Suppressor macrophage (primary cell): ENCODE data around the gene NKX2-4.
A peak's percentile ranks its signal among the peaks of the same experiment; 100 is the strongest.
"Not testable (repeated sequence)": the region's sequence is repeated elsewhere in the genome, so short reads cannot be mapped to it uniquely, and the experiment has no call there.

Experiments used
- DNase-seq, 4 experiments: peaks; one replicate each; pipeline ENCODE4 v3.0.0-alpha.2; 2020 to 2022

Gene NKX2-4

DNA sequence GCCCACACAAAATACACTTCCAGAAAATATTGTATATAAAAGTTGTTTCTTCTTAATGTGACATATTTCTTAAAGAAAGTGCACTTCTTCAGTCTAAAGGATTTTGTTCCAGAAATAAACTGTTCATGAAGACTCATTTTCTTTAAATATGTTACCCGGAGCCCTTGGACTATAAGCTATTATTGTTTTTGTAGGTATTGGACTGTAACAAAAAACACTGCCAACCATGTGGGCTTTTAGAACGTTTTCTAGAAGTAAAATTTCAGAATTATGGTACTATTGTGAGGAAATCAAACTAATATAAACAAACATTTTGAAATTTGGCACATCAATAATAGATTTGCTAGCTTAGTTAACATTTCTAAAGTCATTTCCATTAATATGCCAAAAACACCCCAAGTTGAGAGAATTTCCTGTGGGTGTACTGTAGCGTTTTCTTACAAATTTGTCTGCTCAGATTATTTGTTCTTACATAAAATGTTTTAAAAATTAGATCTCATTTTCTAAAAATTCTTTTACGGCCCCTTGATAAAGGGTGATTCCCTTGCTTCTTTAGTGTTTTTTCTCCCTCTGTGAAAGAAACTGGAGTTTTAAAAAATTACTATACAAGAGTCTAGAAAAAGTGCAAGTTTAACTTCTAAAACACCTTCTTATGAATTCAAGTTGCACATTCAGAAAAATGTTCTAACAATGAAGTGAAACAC is 3.4 kb downstream of the NKX2-4 start:
- DNase-seq = no peak

DNA sequence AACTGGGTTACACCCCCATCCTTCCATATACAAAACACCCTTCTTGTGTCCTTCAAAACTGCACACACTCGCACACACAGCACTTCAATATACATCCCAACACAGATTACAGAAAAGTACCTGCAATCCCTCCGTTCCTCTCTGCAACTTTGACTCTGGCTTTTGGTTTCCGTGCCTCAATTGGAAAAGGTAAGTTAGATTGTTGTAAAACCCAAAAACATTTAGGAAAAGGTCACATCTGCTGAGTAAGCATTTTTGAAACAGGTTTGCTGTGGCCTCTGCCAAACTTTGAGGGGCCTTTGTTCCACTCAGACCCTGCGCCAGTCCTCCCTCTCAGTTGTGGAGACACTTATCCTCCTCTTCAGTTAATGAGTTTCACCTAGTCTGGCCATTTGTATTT is 4.2 kb downstream of the NKX2-4 start:
- DNase-seq = no peak

DNA sequence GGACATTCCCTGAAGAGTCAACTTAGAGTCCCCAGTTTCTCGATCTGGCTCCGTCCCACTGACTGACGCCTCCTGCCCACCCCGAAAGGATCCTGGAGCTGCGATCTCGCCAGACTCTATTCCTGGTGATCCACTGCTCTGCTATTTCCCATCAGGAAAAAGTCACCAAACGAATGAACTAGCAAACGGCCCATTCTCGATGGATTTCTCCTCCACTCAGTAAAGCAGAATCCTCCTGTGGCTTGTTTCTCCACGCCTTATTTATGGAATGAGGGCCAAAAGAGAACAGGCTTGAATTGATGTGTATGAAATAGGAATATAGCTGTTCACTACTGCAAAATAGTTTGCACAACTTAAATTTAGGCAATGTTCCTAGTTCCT is 5.4 kb downstream of the NKX2-4 start:
- DNase-seq = no peak

DNA sequence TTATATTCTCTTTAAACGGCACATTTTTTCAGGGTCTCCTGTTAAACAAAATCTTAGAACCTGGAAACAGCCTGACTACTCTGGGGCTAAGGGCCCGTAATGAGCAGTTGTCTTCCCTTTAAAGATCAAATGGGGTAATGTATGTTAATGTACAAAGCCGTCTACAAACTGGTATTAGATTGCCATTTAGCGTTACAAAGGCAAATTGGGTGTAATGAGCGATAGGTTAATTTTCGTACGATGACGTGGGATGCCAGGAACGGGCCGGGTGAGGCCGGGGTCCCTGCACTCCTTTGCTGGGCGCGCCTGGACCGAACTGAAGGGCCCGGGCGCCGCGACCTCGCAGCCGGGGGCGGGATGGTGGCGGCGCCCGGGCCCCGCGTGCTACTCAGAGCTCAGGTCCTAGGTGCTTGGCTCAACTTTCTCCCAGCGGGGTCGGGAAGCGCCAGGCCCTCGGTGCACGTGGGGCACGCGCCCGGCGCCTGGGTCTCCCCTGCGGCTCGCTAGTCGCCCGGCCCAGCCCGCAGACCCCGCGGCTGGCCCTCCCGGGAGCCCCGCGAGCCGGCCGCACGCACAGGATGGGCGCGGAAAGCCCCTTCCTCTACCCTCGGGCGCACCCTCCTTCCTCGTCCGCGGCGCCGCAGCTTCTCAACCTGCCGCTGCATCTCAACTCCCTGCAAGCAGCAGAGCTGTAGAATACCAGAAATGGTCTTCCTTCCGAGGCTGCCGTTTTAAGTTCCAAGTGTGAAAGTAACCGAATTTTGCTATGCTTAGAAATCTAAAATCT is 5.9 kb downstream of the NKX2-4 start:
- DNase-seq = peak in 1 of 4 experiments; percentile 12

DNA sequence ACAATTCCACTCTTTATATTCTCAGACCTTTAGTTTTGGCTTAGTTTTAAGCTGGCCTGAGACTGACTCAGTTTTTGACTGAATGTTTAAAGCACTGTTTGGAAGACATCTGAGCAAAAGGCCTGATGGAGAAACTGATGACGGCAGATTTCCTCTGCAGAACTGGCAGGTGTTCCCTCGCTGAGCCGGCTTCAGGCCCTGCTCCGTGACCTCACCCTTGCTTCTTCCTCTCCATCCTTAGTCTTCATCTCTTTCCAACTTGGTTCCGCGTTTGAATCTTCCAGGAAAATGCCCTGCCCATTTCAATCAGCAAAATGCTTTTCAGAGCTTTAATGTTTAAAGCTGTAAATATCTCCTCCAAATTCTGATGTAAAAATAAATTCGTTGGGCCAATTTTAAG is 6.6 kb downstream of the NKX2-4 start:
- no peak for DNase-seq

DNA sequence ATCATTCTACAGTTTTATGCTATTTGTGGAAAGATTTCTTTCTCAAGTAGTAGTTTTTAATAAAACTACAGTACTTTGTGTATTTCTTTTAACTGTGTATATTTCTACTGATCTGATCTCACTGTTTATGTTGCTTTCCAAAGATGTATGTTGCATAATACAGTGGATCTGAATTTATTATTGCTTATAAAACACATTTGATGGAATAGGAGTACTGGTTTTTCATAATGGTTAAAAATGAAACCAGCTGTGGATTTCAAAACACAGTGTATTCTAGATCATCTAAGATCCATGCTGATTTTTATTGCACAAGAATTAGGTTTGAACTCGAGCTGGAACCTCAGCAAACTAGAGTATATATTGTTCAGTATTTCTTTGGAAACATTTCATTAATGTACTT is 8.0 kb downstream of the NKX2-4 start:
- DNase-seq = no peak

DNA sequence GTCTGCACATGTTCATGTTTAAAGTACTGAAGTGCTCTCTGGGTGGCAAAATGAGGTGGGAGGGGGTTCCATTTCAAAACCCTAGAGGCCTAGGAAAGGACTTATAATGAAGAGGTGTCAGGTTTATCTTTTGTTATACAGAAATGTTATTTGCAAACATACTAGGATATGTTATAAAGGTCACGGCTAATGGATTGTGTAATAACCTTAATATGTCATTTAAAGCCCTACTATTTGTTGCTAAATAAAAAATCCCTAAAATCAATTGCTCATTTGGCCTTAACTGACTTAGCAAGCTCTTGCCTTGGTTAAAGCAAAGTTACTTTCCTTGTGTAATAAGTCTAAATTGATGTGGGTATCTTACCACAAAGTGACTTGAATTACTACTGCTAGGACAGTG is 8.8 kb downstream of the NKX2-4 start:
- DNase-seq = no peak

DNA sequence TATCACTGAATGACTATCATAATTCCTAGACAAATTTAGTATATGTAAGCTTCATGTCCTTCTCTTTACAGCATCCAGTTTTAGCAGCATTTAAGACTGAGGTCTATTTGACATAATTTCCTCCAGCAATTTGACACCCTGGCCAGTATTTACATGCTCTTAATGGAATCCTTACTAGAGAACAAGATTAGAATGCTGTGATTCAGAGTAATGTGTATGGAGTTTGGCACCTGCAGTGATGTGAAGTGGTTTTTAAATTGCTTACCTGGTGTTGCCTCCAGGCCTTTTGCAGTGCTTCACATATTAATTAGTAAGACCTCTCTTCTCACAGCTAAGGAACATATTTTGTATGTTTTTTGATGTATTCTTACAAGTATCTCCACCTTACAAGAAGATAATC is 9.8 kb downstream of the NKX2-4 start:
- no peak for DNase-seq

DNA sequence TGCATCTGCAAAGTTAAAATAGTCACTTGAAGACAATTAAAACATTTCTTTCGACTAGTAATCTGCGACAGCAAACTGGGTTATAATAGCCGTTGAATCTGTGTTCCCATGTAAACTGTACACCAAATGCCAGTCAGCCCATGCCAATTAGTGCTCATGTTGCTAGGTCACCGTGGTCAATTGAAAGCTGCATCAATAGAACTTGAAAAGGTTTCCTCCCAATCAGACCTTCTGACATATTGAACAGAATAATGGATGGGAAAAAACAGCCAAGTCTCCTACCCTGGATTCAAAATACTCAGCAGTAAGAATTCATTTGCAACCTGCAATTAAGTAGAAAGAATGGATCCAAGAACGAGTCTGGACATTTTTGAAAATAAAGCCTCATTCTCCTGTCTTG is 11.2 kb downstream of the NKX2-4 start:
- DNase-seq = no peak

DNA sequence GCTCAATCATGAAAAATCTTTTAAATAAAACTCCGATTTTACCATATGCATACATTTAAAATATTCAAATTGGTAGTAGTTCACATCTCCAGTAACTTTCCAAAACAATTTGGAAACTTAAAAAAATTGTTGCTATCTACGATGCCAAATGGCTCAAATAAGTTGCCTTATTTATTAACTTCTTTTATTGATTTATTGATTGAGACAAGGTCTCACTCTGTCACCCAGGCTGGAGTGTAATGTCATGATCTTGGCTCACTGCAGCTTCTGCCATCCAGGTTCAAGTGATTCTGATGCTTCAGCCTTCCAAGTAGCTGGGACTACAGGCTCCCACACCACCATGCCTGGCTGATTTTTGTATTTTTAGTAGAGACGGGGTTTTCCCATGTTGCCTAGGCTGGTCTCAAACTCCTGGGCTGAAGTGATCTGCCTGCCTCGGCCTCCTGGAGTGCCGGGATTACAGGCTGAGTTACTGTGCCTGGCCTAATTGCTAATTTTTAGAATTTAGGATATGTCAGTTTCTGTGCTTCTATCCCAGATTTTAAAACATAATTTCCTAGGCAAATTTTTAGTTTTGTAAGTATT is 12.9 kb downstream of the NKX2-4 start:
- DNase-seq = no peak

DNA sequence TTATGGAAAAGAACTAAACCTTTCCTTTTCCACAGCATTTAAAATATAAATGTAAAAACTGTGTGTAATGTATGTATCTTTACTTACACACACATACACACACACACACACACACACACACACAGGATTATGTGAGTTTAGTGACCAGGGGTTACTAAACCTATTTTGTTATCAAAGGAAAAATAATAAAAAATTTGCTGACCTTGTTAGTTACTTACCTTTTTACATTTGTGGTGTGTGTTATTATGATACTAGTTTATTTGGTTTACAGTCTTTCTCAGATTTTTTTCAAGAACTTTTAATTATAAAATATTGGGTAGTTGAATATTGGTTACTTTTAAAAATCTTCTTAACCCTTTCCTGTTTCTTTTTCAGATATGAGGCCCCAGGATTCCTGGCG is 15.7 kb downstream of the NKX2-4 start:
- no peak for DNase-seq

DNA sequence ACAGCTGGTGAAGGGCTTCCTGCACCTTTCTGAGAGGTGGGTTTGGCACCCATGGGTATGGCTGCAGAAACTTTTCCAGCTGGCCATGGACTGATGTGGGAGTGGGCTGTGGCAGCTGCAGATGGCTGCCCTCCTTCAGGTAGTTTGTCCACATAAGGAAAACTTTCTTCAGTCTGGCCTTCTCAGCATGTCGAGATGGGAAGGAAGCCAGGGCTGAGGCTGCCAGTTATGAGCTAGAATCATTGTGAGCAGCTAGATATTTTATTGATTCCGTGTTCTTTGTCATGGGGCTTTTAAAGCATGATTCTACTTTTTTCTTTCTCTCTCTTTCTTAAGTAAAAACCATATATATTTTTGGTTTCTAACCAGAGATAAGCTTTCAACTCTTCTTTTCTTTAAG is 16.6 kb downstream of the NKX2-4 start:
- no peak for DNase-seq

DNA sequence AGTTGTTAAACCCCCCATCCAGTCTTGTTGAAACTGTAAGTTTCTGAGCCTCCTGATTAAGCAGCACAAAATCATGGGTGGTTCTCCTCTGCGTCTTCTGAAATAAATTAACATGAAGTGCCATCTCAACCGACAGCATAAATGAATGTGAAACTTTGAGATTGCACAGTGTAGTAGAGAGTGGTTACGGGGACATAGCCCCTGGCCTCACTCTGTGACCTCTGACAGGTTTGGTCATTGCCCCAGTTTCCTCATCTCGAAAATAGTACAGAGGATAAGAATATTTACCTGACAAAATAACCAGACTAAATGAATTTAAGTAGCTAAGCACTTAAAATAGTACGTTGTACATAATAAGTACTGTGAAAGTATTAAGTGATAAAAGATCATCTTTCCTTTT is 19.1 kb downstream of the NKX2-4 start:
- DNase-seq = no peak

DNA sequence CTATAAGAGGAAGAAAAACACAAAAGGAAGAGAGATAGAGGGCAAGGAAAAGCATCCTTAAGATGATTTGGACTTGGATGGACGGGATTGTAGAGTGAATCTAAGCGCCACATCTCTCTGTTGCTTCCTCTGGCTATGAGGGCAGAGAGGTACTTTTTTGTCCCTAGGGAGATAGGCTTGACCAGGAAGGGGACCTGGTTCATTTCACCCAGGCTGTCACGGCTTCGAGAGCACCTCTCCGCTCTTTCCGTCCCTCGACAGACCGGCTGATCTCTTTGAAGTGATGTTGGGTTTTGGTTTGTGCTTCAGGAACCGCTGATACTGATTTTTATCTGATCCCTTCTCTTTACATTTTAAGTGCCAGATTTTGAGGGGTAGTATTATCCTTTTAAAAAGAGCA is 19.6 kb downstream of the NKX2-4 start:
- no peak for DNase-seq

DNA sequence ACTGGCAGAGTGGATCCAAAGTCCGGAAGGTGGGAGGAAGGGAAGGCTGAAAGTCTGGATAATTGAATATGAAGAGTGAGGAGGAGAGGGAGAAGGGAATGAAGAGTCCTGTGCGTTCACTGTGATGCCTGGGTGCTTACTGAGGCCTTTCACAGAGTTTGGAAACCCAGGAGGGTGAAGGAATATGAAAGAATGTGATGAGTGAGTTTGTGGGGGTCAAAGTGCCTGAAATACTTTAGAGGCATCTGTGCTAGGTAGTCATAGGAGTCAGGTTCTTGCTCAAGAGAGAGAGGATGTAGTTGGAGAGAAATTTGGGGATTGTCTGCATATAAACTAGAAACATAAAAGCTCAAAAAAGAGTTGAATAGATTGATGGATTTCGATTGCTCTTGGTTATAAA is 20.7 kb downstream of the NKX2-4 start:
- no peak for DNase-seq

DNA sequence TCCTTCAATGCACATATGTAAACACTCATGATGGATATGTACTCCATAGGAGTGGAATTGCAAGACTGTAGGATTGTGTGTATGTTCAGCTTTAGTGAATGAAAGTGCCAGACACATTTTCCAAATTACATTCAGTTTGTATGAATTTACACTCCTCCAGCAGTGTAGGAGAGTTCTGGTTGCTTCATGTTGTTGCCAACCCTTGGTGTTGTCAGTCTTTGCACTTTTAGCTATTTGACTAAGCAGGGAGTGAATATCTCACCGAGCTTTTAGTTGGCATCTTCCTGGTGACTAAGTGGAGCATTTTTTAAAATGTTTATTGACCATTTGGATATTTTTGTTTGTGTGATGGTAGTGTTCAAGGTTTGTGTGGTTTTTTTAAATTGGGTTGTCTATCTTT is 23.9 kb downstream of the NKX2-4 start:
- no peak for DNase-seq

DNA sequence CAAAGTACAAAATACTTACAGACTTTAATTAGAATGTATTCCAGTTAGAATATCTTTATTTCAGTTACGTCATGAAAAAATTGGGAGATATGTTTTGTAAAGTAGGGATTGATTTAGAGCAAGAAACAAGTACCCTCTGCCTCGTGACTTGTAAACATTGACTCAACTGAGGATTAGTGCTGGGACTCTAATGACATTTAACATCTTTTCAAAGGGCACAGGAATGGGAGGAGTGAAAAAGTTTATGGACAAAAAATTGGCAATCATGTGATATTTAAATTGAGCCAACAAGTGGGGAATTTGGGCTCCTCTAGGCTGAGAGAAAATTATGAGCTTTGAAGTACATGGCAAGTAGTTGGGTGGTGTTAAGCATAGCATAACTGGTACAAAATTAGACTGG is 25.3 kb downstream of the NKX2-4 start:
- no peak for DNase-seq

DNA sequence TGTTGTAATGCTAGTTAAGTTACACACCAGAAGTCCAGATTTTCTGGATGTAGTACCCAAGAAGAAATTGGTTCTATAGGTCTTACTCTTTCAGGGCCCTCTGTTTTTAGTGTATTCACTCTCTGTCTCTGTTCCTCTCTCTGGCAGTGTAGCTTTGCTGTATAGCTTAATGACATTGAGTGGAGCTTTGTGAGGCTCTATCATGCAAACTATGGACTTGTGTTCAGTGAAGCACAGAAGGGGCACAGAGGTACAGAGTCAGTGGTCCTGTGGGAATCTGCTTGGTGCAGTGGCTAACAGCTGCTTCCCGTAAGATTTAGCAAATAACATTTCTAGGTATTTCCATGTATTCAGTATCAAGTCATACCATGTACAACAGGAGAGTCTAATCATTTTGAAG is 26.1 kb downstream of the NKX2-4 start:
- no peak for DNase-seq

DNA sequence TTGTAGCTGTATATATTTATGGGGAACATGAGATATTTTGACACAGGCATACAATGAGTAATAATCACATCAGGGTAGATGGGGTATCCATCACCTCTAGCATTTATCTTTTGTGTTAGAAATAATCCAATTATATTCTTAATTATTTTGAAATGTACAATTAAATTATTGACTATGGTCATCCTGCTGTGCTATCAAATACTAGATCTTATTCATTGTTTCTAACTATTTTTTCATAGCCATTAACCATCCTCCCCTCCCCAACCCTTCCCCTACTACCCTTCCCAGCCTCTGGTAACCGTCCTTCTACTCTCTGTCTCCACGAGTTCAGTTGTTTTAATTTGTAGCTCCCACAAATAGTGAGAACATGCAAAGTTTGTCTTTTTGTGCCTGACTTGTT is 28.5 kb downstream of the NKX2-4 start:
- no peak for DNase-seq

DNA sequence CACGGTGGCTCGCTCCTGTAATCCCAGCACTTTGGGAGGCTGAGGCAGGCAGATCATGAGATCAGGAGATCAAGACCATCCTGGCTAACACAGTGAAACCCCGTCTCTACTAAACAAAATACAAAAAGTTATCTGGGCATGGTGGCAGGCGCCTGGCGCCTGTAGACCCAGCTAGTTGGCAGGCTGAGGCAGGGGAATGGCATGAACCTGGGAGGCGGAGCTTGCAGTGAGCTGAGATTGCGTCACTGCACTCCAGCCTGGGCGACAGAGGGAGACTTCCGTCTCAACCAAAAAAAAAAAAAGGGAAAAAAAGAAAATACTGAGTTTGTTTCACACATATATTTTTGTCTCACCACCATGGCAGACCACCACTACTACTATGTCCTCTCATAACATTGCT is 31.1 kb downstream of the NKX2-4 start:
- not testable (repeated sequence) for DNase-seq

DNA sequence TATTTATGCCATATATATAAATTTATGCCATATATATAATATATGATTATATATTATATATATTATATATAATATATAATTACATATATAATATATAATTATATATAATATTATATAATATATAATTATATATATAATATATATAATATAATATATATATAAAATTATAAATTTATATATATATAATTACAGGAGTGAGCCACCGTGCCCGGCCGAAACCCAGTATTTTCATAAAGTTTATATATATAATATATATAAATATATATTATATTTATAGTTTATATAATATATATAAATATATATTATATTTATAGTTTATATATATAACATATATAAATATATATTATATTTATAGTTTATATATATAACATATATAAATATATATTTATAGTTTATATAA is 31.6 kb downstream of the NKX2-4 start:
- no peak for DNase-seq

DNA sequence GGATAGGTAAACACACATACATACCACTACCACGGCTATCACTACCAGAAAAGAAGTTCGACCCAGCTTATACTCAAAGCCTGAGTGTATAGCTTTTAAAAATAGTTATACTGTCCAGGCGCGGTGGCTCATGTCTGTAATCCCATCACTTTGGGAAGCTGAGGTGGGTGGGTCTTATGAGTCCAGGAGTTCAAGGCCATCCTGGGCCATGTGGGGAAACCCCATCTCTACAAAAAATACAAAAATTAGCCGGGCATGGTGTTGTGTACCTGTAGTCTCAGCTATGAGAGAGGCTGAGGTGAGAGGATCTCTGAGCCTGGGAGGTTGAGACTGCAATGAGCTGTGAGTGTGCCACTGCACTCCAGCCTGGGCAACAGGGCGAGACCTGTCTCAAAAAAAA is 32.9 kb downstream of the NKX2-4 start:
- DNase-seq = no peak

DNA sequence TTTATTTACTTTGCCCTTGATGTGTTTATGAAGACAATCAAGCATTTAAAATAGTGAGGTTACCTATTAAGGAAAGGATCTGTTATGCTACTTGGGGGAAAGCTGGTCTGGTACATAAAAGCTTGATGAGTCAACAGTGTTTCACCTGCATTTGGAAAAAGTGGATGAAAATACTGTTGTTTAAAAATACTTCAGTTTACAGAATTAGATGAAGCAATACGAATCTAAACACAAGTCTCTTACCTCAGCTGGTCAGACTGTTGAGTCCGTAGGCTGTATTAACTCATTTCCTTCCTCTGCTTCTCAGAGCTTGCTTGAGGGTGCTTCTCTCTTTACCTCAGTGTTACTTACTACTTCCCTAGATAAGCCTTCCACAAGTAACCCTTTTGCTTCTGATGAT is 36.1 kb downstream of the NKX2-4 start:
- DNase-seq = peak; percentile 61 to 88 (median 76)

DNA sequence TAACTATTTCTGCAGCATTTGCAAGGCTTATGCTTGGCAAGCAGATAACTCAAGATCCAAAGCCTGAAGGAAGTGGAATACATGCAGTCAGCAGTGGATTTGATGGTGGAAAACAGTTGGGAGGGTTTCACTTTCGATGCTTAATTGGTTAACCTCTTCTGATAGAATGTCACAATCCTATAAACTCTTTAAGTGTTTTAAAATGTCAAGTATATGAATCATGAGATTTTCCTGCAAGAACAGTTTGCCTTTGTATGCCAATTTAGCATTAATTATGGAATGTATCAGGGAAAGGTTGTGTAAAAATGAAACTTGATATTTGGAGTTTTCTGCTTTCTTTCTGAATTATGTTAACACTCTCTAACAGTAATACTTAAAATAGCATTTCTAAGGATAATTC is 36.6 kb downstream of the NKX2-4 start:
- peak; percentile 16 to 48 (median 36) for DNase-seq
